HG03139 (cell line): ENCODE measurements around the gene FAM171A2.
"Not testable (repeated sequence)": the region's sequence is repeated elsewhere in the genome, so short reads cannot be mapped to it uniquely, and the experiment has no call there.

Experiments
- ATAC-seq: cut with Tn5 transposase; IDR thresholded peaks from one replicate; pipeline ENCODE4 v1.9.1; 2021; ENCODE audit not compliant: unreplicated experiment

FAM171A2 gene

GRCh38 chr17:44363613-44364159 is at the start of gene FAM171A2:
Gene FAM171A2, minus strand, starts transcription at chr17:44363853. Its CDS starts 139 bp downstream, at chr17:44363714.
- ATAC-seq: no peak

GRCh38 chr17:44409309-44410028 is 45.8 kb upstream of the FAM171A2 start:
- ATAC-seq: no peak

GRCh38 chr17:44408786-44409185 is 45.1 kb upstream of the FAM171A2 start:
- ATAC-seq: no peak

- no peak for ATAC-seq
These were observed 39.0 kb upstream of the FAM171A2 start for GRCh38 chr17:44402564-44403172.

GRCh38 chr17:44400226-44400847 is 36.7 kb upstream of the FAM171A2 start:
- ATAC-seq: no peak

GRCh38 chr17:44398692-44399691 is 35.3 kb upstream of the FAM171A2 start:
- no peak for ATAC-seq

GRCh38 chr17:44397479-44398440 is 34.1 kb upstream of the FAM171A2 start:
- no peak for ATAC-seq

GRCh38 chr17:44396946-44397345 is 33.3 kb upstream of the FAM171A2 start:
- ATAC-seq: no peak

- ATAC-seq: no peak
These were observed 31.2 kb upstream of the FAM171A2 start for GRCh38 chr17:44394833-44395232.

GRCh38 chr17:44394112-44394511 is 30.5 kb upstream of the FAM171A2 start:
- not testable (repeated sequence) for ATAC-seq

GRCh38 chr17:44390250-44390870 is 26.7 kb upstream of the FAM171A2 start:
- ATAC-seq: no peak

GRCh38 chr17:44389723-44390202 is 26.1 kb upstream of the FAM171A2 start:
- no peak for ATAC-seq

GRCh38 chr17:44389281-44389680 is 25.6 kb upstream of the FAM171A2 start, which contains the start of gene ITGA2B:
Gene ITGA2B, minus strand, starts transcription at chr17:44389649. Its CDS starts 176 bp downstream, at chr17:44389473.
- ATAC-seq: no peak

GRCh38 chr17:44387804-44388203 is 24.2 kb upstream of the FAM171A2 start:
- ATAC-seq: no peak

- no peak for ATAC-seq
These were observed 22.5 kb upstream of the FAM171A2 start for GRCh38 chr17:44386182-44386525.

- no peak for ATAC-seq
These were observed 21.9 kb upstream of the FAM171A2 start for GRCh38 chr17:44385287-44386181.

GRCh38 chr17:44384823-44385286 is 21.2 kb upstream of the FAM171A2 start:
- ATAC-seq: no peak
